ENCODE measurements around the gene FN1.

Gene FN1

GRCh38 chr2:215363461-215364156 is 72.3 kb downstream of the FN1 start:
- Histone ChIP-seq H3K9ac (ENCODE audit: low read length) (no peak overlapping the region), H3K79me2 (ENCODE audit: control insufficient read depth, insufficient read depth, low read length) (no peaks in the 10 kb centered on the region), H3K27ac (ENCODE audit: low read depth, low read length) (no peak overlapping the region), H3K79me1 (ENCODE audit: low read length) (no peaks in the 10 kb centered on the region), H2BK120ac (ENCODE audit: low read depth, low read length) (no peak overlapping the region), H3K4ac (ENCODE audit: low read depth, low read length) (no peak overlapping the region), H3K27me3 (ENCODE audit: insufficient read depth, low read length, poor library complexity) (no peaks in the 10 kb centered on the region), H3K56ac (ENCODE audit: low read length) (no peak overlapping the region), H4K5ac (ENCODE audit: low read length) (no peak overlapping the region), H3K36me3 (ENCODE audit: control insufficient read depth, insufficient read depth, low read length) (peaks cover 13% of the 10 kb centered on the region), H3K18ac (ENCODE audit: low read length) (no peak overlapping the region), H3K4me1 (ENCODE audit: control insufficient read depth, low read depth, low read length) (no peaks in the 10 kb centered on the region), H4K8ac (ENCODE audit: low read depth, low read length) (no peak overlapping the region), H3K4me3 (ENCODE audit: low read length) (no peak overlapping the region), H3K23ac (ENCODE audit: low read length) (no peak overlapping the region), H2AK5ac (ENCODE audit: low read length) (no peak overlapping the region), H3K4me2 (ENCODE audit: low read length) (no peak overlapping the region), H2BK5ac (ENCODE audit: low read length) (no peak overlapping the region), H2BK15ac (replicated peaks; ENCODE audit: low read depth) (no peak overlapping the region)
- DNase-seq, result no peak
- WGBS (ENCODE audit: extremely low coverage, insufficient coverage, low lambda C conversion rate), result no CpG with 5 or more reads among the region's 2 CpGs

- WGBS (ENCODE audit: extremely low coverage, insufficient coverage, low lambda C conversion rate), result no CpG with 5 or more reads among the region's 2 CpGs
- Histone ChIP-seq H3K27me3 (ENCODE audit: insufficient read depth, low read length, poor library complexity) (no peaks in the 10 kb centered on the region), H4K5ac (ENCODE audit: low read length) (no peak overlapping the region), H3K36me3 (ENCODE audit: control insufficient read depth, insufficient read depth, low read length) (peaks cover 13% of the 10 kb centered on the region), H2BK15ac (replicated peaks; ENCODE audit: low read depth) (no peak overlapping the region), H3K4ac (ENCODE audit: low read depth, low read length) (no peak overlapping the region), H3K79me1 (ENCODE audit: low read length) (no peaks in the 10 kb centered on the region), H3K4me1 (ENCODE audit: control insufficient read depth, low read depth, low read length) (no peaks in the 10 kb centered on the region), H3K79me2 (ENCODE audit: control insufficient read depth, insufficient read depth, low read length) (no peaks in the 10 kb centered on the region), H2BK5ac (ENCODE audit: low read length) (no peak overlapping the region), H3K23ac (ENCODE audit: low read length) (no peak overlapping the region), H4K8ac (ENCODE audit: low read depth, low read length) (no peak overlapping the region), H3K4me2 (ENCODE audit: low read length) (no peak overlapping the region), H3K56ac (ENCODE audit: low read length) (no peak overlapping the region), H3K9ac (ENCODE audit: low read length) (no peak overlapping the region), H3K18ac (ENCODE audit: low read length) (no peak overlapping the region), H3K4me3 (ENCODE audit: low read length) (no peak overlapping the region), H2BK120ac (ENCODE audit: low read depth, low read length) (no peak overlapping the region), H3K27ac (ENCODE audit: low read depth, low read length) (no peak overlapping the region), H2AK5ac (ENCODE audit: low read length) (no peak overlapping the region)
- no peak for DNase-seq
These were observed 72.8 kb downstream of the FN1 start for GRCh38 chr2:215363039-215363438.

GRCh38 chr2:215362562-215362904 is 73.3 kb downstream of the FN1 start:
- Histone ChIP-seq H2AK5ac (ENCODE audit: low read length) (no peak overlapping the region), H3K23ac (ENCODE audit: low read length) (no peak overlapping the region), H4K5ac (ENCODE audit: low read length) (no peak overlapping the region), H3K4me1 (ENCODE audit: control insufficient read depth, low read depth, low read length) (no peaks in the 10 kb centered on the region), H3K56ac (ENCODE audit: low read length) (no peak overlapping the region), H3K4me2 (ENCODE audit: low read length) (no peak overlapping the region), H3K9ac (ENCODE audit: low read length) (no peak overlapping the region), H3K4ac (ENCODE audit: low read depth, low read length) (no peak overlapping the region), H3K79me1 (ENCODE audit: low read length) (no peaks in the 10 kb centered on the region), H3K79me2 (ENCODE audit: control insufficient read depth, insufficient read depth, low read length) (no peaks in the 10 kb centered on the region), H4K8ac (ENCODE audit: low read depth, low read length) (no peak overlapping the region), H3K27ac (ENCODE audit: low read depth, low read length) (no peak overlapping the region), H3K27me3 (ENCODE audit: insufficient read depth, low read length, poor library complexity) (no peaks in the 10 kb centered on the region), H3K18ac (ENCODE audit: low read length) (no peak overlapping the region), H3K36me3 (ENCODE audit: control insufficient read depth, insufficient read depth, low read length) (peaks cover 10% of the 10 kb centered on the region), H2BK5ac (ENCODE audit: low read length) (no peak overlapping the region), H2BK15ac (replicated peaks; ENCODE audit: low read depth) (no peak overlapping the region), H2BK120ac (ENCODE audit: low read depth, low read length) (no peak overlapping the region), H3K4me3 (ENCODE audit: low read length) (no peak overlapping the region)
- DNase-seq, result no peak
- WGBS (ENCODE audit: extremely low coverage, insufficient coverage, low lambda C conversion rate), result no CpG with 5 or more reads among the region's 8 CpGs

GRCh38 chr2:215361876-215362561 is 73.8 kb downstream of the FN1 start:
- Histone ChIP-seq H3K9ac (ENCODE audit: low read length) (no peak overlapping the region), H3K18ac (ENCODE audit: low read length) (no peak overlapping the region), H2BK120ac (ENCODE audit: low read depth, low read length) (no peak overlapping the region), H4K8ac (ENCODE audit: low read depth, low read length) (no peak overlapping the region), H3K27me3 (ENCODE audit: insufficient read depth, low read length, poor library complexity) (no peaks in the 10 kb centered on the region), H2AK5ac (ENCODE audit: low read length) (no peak overlapping the region), H2BK5ac (ENCODE audit: low read length) (no peak overlapping the region), H4K5ac (ENCODE audit: low read length) (no peak overlapping the region), H2BK15ac (replicated peaks; ENCODE audit: low read depth) (no peak overlapping the region), H3K4ac (ENCODE audit: low read depth, low read length) (no peak overlapping the region), H3K4me1 (ENCODE audit: control insufficient read depth, low read depth, low read length) (no peaks in the 10 kb centered on the region), H3K56ac (ENCODE audit: low read length) (no peak overlapping the region), H3K4me3 (ENCODE audit: low read length) (no peak overlapping the region), H3K36me3 (ENCODE audit: control insufficient read depth, insufficient read depth, low read length) (peaks cover 10% of the 10 kb centered on the region), H3K79me2 (ENCODE audit: control insufficient read depth, insufficient read depth, low read length) (no peaks in the 10 kb centered on the region), H3K23ac (ENCODE audit: low read length) (no peak overlapping the region), H3K79me1 (ENCODE audit: low read length) (no peaks in the 10 kb centered on the region), H3K27ac (ENCODE audit: low read depth, low read length) (no peak overlapping the region), H3K4me2 (ENCODE audit: low read length) (no peak overlapping the region)
- DNase-seq, result no peak
- no CpG with 5 or more reads among the region's 6 CpGs for WGBS (ENCODE audit: extremely low coverage, insufficient coverage, low lambda C conversion rate)

- no CpG with 5 or more reads among the region's 4 CpGs for WGBS (ENCODE audit: extremely low coverage, insufficient coverage, low lambda C conversion rate)
- Histone ChIP-seq H3K4me3 (ENCODE audit: low read length) (no peak overlapping the region), H3K27ac (ENCODE audit: low read depth, low read length) (no peak overlapping the region)
These were observed 74.5 kb downstream of the FN1 start for GRCh38 chr2:215361211-215361875.

More at GRCh38 chr2:215361211-215361875, 74.5 kb downstream of the FN1 start:
- H2BK5ac ChIP-seq (ENCODE audit: low read length), result no peak overlapping the region
- no peak overlapping the region for H3K9ac ChIP-seq (ENCODE audit: low read length)
- H3K4me2 ChIP-seq (ENCODE audit: low read length), result no peak overlapping the region
- no peak overlapping the region for H4K5ac ChIP-seq (ENCODE audit: low read length)
- H3K27me3 ChIP-seq (ENCODE audit: insufficient read depth, low read length, poor library complexity), result no peaks in the 10 kb centered on the region
- H3K18ac ChIP-seq (ENCODE audit: low read length), result no peak overlapping the region
- no peaks in the 10 kb centered on the region for H3K79me1 ChIP-seq (ENCODE audit: low read length)
- H3K4me1 ChIP-seq (ENCODE audit: control insufficient read depth, low read depth, low read length), result no peaks in the 10 kb centered on the region
- H3K4ac ChIP-seq (ENCODE audit: low read depth, low read length), result no peak overlapping the region
- no peak overlapping the region for H2BK120ac ChIP-seq (ENCODE audit: low read depth, low read length)
- DNase-seq, result no peak
- no peak overlapping the region for H3K23ac ChIP-seq (ENCODE audit: low read length)
- peaks cover 10% of the 10 kb centered on the region for H3K36me3 ChIP-seq (ENCODE audit: control insufficient read depth, insufficient read depth, low read length)
- H2AK5ac ChIP-seq (ENCODE audit: low read length), result no peak overlapping the region
- H3K79me2 ChIP-seq (ENCODE audit: control insufficient read depth, insufficient read depth, low read length), result no peaks in the 10 kb centered on the region
- H4K8ac ChIP-seq (ENCODE audit: low read depth, low read length), result no peak overlapping the region
- H3K56ac ChIP-seq (ENCODE audit: low read length), result no peak overlapping the region
- H2BK15ac ChIP-seq (replicated peaks; ENCODE audit: low read depth), result no peak overlapping the region
